ENCODE data around the gene PITPNM3.

- TF ChIP-seq CTCF (IDR thresholded peaks at IDR 0.05), result no peak
- no peak for TF ChIP-seq POLR2AphosphoS5 (IDR thresholded peaks at IDR 0.05)
- no peak for TF ChIP-seq EP300 (IDR thresholded peaks at IDR 0.05)
- no peak for TF ChIP-seq POLR2A (IDR thresholded peaks at IDR 0.05)
Observed at GRCh38 chr17:6463616-6464445, 92.5 kb downstream of the PITPNM3 start.

Measured in gastroesophageal sphincter (tissue), 3 donors.